GM19455 (cell line): ENCODE measurements around the gene GRK3.

Experiments
- ATAC-seq: cut with Tn5 transposase; IDR thresholded peaks from one replicate; pipeline ENCODE4 v1.9.1; 2021; ENCODE audit not compliant: unreplicated experiment

The GRK3 gene

GRCh38 chr22:25777870-25778269 is 213.4 kb downstream of the GRK3 start:
- ATAC-seq, result no peak
